ENCODE measurements around the gene ACR.

Gene ACR

DNA sequence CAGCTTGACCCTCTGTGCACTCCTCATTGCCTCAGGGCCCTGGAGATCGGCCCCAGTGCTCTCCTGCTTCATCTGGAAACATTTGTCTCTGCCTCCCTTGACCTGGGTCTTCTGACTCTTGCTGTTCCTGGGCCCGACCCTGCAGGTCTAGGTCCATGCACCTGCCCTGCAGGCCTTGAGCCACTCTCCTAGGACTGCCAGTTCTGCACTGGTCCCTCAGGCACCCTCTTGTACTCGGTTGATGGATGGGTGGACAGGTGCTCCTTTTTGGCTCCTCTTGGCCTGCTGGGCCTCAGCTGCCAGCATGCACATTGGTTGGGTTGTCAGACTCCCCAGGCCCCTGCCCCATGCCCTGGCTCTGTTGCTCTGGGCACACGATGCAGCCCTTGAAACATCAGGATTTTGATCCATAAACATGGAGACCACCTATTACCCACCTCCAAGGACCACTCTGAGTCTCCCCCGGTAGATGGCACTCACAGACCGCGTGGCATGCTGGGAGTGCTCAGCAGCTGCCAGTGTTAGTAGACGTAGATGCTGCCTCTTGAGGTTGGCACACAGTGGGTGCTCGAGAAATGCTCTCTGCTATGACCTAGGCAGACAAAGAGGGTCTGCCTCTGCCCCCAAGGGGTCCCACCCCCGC is 20.2 kb upstream of the ACR start:
- no peak for DNase-seq

DNA sequence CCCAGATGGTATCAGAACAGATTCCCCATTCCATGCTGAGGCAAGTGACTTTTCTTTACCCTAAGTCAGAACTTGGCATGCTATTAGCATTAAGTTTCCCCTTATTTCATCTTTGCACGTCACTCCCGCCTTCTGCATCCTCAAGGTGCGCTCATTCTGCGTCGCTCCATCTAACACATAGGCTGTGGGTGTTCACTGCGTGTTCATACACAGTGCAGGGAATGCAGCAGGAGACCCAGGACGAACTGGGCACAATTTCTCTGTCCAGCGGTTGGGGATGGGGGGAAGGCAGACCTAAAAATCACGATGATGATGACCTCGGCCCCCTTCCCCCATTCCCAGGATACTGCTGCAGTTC is 19.7 kb upstream of the ACR start:
- DNase-seq = no peak

GRCh38 chr22:50719814-50720300 is 18.1 kb upstream of the ACR start:
- DNase-seq = no peak

GRCh38 chr22:50720301-50721256 is 17.4 kb upstream of the ACR start:
- no peak for DNase-seq

DNA sequence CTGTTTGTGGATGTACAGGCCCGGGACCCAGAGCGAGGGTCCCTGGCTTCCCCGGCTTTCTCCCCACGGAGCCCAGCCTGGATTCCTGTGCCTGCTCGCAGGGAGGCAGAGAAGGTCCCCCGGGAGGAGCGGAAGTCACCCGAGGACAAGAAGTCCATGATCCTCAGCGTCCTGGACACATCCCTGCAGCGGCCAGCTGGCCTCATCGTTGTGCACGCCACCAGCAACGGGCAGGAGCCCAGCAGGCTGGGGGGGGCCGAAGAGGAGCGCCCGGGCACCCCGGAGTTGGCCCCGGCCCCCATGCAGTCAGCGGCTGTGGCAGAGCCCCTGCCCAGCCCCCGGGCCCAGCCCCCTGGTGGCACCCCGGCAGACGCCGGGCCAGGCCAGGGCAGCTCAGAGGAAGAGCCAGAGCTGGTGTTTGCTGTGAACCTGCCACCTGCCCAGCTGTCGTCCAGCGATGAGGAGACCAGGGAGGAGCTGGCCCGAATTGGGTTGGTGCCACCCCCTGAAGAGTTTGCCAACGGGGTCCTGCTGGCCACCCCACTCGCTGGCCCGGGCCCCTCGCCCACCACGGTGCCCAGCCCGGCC is 16.7 kb upstream of the ACR start:
- DNase-seq = no peak

DNA sequence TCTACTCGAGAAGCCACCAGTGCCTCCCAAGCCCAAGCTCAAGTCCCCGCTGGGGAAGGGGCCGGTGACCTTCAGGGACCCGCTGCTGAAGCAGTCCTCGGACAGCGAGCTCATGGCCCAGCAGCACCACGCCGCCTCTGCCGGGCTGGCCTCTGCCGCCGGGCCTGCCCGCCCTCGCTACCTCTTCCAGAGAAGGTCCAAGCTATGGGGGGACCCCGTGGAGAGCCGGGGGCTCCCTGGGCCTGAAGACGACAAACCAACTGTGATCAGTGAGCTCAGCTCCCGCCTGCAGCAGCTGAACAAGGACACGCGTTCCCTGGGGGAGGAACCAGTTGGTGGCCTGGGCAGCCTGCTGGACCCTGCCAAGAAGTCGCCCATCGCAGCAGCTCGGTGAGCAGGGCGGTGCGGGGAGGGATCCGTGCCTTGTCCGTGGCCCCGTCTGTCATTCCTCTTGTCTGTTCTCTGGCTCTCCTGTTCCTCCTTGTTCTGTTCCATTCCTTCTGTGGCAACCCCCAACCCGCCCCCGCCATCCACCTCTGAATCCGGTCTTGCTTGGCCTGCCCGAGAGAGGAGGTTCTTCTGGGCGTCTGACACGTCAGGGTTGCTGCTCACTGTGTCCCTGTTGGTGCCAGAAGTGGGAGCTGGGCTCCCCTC is 15.8 kb upstream of the ACR start:
- no peak for DNase-seq

GRCh38 chr22:50722716-50723428 is 15.1 kb upstream of the ACR start:
- no peak for DNase-seq

- no peak for DNase-seq
Measured at GRCh38 chr22:50723991-50724390, 14.0 kb upstream of the ACR start.

GRCh38 chr22:50724616-50725015 is 13.4 kb upstream of the ACR start:
- DNase-seq = no peak

- no peak for DNase-seq
Measured at GRCh38 chr22:50725597-50725996, 12.4 kb upstream of the ACR start.

DNA sequence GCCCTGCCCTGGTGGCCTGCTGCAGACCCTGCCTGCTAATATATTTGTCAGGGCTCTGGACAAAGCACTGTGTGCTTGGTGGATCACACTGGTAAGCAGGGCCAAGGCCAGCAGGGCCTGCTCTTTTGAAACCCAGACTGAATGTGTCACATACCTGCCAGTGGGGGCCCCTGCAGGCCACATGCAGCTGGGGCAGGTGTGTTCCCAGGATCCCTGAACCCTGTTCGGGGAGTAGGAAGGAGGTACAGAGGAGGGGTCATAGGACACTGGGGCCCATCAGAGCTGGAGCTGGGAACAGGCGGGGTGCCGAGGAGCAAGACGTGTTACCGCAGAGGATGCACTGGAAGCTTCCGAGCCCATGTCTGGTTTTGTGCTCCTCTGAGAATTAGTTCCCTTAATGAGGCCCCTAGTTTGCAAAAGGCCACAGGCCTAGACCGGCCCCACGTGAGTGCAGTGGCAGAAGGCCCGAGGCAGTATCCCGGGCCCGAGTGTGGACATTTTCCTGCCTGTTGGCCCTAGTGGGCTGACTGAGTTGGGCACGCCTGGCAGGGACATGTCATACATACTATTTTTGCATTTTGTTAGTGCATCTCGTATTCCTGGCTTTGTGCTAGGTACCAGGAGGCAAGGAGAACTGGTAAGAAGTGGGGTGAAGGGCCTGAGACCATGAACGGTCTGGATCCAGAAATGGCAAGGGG is 11.2 kb upstream of the ACR start:
- DNase-seq = no peak

DNA sequence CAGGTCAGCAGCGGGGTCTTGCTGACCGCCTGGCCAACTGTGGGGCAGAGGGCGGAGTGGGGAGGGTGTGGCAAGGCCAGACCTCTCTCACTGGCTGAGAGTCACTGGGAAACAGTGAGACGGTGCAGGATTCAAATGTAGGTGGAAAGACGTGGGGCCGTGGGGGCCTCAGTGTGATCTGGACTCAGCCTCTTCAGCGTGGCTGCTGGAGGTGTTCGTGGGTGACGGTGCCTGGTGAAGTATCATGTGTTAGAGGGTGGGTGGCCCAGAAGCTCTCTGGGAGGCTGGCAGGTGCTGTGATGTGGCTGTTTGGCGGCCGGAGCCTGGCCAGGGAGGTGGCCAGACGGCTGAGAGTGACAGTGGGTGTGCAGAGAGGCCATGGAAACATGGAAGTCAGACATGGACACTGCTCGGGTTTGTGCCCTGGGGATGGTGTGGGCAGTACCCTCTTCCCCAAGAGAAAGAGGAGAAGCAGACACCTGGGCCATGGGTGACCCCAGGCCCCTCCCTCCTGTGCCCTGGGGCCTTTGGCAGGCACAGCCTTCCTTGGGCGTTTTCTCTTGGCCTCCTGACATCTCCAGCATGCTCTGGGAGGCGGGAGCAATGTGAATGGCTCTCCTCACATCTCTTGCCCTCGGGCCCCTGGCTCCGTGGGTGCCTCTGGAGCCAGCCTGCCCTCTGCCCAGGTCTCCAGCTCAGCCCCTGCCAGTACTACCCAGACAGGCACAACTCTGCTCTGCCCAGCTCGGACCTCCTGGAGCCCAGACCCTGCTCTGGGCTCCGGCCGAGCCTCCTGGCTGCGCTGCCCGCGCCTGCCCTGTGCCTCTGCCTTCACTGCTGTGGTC is 10.1 kb upstream of the ACR start:
- DNase-seq = no peak

GRCh38 chr22:50728523-50728931 is 9.5 kb upstream of the ACR start:
- DNase-seq = no peak

- DNase-seq = no peak
Measured at GRCh38 chr22:50729391-50730012, 8.5 kb upstream of the ACR start.

- DNase-seq = no peak
Measured at GRCh38 chr22:50730013-50730891, 7.8 kb upstream of the ACR start.

DNA sequence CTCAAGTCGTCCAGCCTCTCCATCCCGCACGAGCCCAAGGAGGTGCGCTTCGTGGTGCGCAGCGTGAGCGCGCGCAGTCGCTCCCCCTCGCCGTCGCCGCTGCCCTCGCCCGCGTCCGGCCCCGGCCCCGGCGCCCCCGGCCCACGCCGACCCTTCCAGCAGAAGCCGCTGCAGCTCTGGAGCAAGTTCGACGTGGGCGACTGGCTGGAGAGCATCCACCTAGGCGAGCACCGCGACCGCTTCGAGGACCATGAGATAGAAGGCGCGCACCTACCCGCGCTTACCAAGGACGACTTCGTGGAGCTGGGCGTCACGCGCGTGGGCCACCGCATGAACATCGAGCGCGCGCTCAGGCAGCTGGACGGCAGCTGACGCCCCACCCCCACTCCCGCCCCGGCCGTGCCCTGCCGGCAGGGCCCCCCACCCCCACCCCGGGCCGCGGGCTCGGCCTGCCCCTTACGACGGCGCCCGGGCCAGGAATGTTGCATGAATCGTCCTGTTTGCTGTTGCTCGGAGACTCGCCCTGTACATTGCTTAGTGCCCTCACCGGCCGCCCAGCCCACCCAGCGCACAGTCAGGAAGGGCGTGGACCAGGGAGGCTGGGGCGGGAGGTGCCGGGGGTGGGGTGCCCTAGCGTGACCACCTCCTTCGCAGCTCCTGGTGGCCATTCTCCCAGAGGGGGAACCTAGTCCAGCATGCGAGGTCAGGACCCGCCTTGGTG is 6.9 kb upstream of the ACR start:
- DNase-seq = no peak

DNA sequence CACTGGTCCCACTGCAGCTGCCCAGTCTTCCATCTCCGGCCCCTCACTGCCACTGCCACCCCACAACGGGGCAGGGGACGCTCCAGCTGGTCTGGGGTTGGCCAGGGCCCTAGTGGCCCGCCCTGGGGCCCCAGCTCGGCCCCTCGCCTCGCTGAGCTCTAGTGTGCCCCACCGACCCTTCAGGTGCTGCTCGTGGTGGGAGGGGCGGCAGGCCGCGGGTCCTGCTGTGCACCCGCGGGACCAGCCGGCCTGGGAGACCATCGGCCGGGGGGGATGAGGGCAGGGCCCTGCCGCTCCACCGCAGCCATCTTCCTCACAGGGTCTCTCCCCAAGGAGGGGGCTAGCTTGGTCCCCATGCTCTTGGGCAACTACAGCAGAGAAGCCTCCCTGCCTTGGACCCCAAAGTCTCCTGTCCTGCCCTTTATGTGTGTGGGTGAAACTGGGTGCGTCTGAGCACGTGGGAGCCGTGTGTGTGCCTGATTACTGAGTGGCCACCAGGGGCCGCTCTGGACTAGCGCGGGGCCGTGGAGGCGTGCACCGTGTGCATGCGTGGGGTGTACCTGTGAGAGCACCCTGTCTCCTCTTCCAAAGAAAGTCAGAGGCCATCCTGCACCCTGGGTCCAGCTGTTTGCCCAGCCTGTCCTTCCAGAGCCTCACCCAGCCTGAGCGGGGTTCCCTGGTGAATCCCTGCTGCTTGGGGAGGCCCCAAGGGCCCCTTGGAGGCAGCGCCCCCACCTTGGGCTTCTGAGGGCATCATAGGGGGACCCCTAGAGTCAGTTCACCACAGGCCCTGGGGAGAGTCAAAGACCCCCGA is 6.0 kb upstream of the ACR start:
- DNase-seq = peak; percentile 3

DNA sequence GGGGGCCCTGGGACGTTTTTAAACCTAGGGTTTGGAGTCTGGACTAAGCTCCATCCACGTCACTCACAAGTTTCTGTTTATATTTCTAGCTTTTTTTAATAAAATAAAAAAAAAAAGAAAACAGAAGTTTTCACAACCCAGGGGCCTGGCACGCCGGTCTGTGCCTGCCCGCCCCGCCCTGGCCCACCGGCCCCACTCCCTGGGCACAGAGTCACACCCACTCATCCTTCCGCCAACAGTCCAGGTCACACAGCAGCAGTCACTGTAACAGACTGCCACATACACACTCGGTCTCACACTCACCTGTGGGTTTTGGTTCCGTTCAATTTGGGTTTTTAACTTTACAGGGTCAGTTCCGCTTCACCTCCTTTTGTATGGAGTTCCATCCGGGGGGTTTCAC is 5.3 kb upstream of the ACR start:
- no peak for DNase-seq

Measured in NCI-H2171 (cell line).